ENCODE measurements around the gene MEGF11.

GRCh38 chr15:66110864-66111263 is 142.7 kb downstream of the MEGF11 start:
- TF ChIP-seq CTCF (IDR thresholded peaks at IDR 0.05; ENCODE audit: insufficient read depth, low read length), result no peak
- TF ChIP-seq GABPA (IDR thresholded peaks at IDR 0.05; ENCODE audit: low read depth), result no peak
- TF ChIP-seq POLR2AphosphoS5 (IDR thresholded peaks at IDR 0.05; ENCODE audit: low read depth), result no peak
